ENCODE results near the gene ABHD6.

GRCh38 chr3:58332575-58333188 lies 95.1 kb downstream of the ABHD6 start, which contains the start of gene PXK:
- TF ChIP-seq CTCF (IDR thresholded peaks at IDR 0.05) (no peak), POLR2A (IDR thresholded peaks at IDR 0.05) (no peak), POLR2AphosphoS5 (IDR thresholded peaks at IDR 0.05) (peak; percentile 32 to 66 (median 48)), EP300 (IDR thresholded peaks at IDR 0.05) (no peak)
